NT2/D1 (cell line): ENCODE results near the gene WNT3A.
A peak's percentile ranks its signal among the peaks of the same experiment; 100 is the strongest.

Source experiments
- DNase-seq: peaks from one replicate; pipeline ENCODE4 v3.0.0-alpha.2; 2011; ENCODE audit warnings: low read depth, low spot score
- H3K27me3 ChIP-seq: 2 replicates; pipeline ENCODE4 v1.6.0; 2011; ENCODE audit warnings: mild to moderate bottlenecking; ENCODE audit not compliant: insufficient read length, insufficient read depth
- H3K36me3 ChIP-seq: 2 replicates; pipeline ENCODE4 v1.6.1; 2011; ENCODE audit warnings: mild to moderate bottlenecking, low read length, mixed read lengths; ENCODE audit not compliant: insufficient read depth, insufficient read length
- H3K4me1 ChIP-seq: 2 replicates; pipeline ENCODE4 v1.5.1; 2011; ENCODE audit not compliant: insufficient read depth, insufficient read length
- H3K4me3 ChIP-seq: 2 replicates; pipeline ENCODE4 v1.5.1; 2011; ENCODE audit warnings: low read depth; ENCODE audit not compliant: insufficient read length
- H3K9ac ChIP-seq: 2 replicates; pipeline ENCODE4 v1.6.0; 2011; ENCODE audit warnings: low read depth; ENCODE audit not compliant: insufficient read length
- H3K9me3 ChIP-seq: 2 replicates; pipeline ENCODE4 v1.5.1; 2011; ENCODE audit warnings: mild to moderate bottlenecking, low read length; ENCODE audit not compliant: insufficient read depth
- SUZ12 ChIP-seq: IDR thresholded peaks from 2 replicates; pipeline ENCODE4 v1.6.1; 2011; ENCODE audit not compliant: insufficient read length, insufficient read depth; ENCODE audit errors: extremely low read depth
- YY1 ChIP-seq: IDR thresholded peaks from 2 replicates; pipeline ENCODE4 v1.6.1; 2011; ENCODE audit not compliant: insufficient read length, insufficient read depth
- ZNF274 ChIP-seq: IDR thresholded peaks from 2 replicates; pipeline ENCODE4 v1.6.1; 2011; ENCODE audit warnings: mild to moderate bottlenecking, low read depth, low read length

Gene WNT3A

GRCh38 chr1:228098323-228098931, 91.6 kb downstream of the WNT3A start:
- Histone ChIP-seq H3K27me3 (no peaks in the 10 kb centered on the region), H3K4me1 (peaks cover 9% of the 10 kb centered on the region), H3K9ac (no peak overlapping the region), H3K36me3 (peaks cover 80% of the 10 kb centered on the region), H3K9me3 (peaks cover 19% of the 10 kb centered on the region; the same call in 1 of the 2 replicates), H3K4me3 (no peak overlapping the region)
- no peak for DNase-seq
- TF ChIP-seq YY1 (no peak), SUZ12 (no peak), ZNF274 (no peak)

DNA sequence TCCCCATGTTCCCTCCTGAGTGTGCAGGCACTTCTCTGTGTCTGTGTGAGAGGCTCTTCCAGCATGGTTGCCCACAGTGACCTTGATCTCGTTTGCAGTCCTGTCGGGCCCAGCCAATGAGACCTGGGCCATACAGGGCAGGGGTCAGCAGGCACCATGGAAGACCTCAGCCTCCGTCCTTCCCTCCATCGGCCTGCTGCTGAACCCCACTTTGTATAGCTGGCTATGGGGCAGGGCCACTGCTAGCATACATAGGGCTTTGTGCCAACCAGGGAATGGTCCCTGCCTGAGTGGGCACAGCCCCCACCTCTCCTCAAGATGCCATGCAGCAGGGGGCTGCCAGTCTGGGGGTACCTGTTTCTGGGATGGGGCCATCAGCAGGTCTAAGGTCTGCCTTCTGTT, 92.5 kb downstream of the WNT3A start:
- Histone ChIP-seq H3K27me3 (no peaks in the 10 kb centered on the region), H3K9me3 (peaks cover 10% of the 10 kb centered on the region; the same call in 1 of the 2 replicates), H3K9ac (no peak overlapping the region), H3K36me3 (peaks cover 74% of the 10 kb centered on the region), H3K4me3 (no peak overlapping the region), H3K4me1 (peaks cover 12% of the 10 kb centered on the region)
- no peak for TF ChIP-seq YY1
- TF ChIP-seq SUZ12 = no peak
- TF ChIP-seq ZNF274 = no peak
- DNase-seq = no peak

GRCh38 chr1:228100822-228101613, 94.2 kb downstream of the WNT3A start:
- no peak for DNase-seq
- Histone ChIP-seq H3K36me3 (peaks cover 71% of the 10 kb centered on the region), H3K27me3 (no peaks in the 10 kb centered on the region), H3K9me3 (no peaks in the 10 kb centered on the region), H3K4me3 (no peak overlapping the region), H3K4me1 (peaks cover 12% of the 10 kb centered on the region), H3K9ac (no peak overlapping the region)
- TF ChIP-seq ZNF274 (no peak), SUZ12 (no peak), YY1 (no peak)

GRCh38 chr1:228101614-228101993, 94.8 kb downstream of the WNT3A start:
- TF ChIP-seq ZNF274 = no peak
- peak overlapping the region; percentile 97 for H3K9ac ChIP-seq
- H3K27me3 ChIP-seq = no peaks in the 10 kb centered on the region

DNA sequence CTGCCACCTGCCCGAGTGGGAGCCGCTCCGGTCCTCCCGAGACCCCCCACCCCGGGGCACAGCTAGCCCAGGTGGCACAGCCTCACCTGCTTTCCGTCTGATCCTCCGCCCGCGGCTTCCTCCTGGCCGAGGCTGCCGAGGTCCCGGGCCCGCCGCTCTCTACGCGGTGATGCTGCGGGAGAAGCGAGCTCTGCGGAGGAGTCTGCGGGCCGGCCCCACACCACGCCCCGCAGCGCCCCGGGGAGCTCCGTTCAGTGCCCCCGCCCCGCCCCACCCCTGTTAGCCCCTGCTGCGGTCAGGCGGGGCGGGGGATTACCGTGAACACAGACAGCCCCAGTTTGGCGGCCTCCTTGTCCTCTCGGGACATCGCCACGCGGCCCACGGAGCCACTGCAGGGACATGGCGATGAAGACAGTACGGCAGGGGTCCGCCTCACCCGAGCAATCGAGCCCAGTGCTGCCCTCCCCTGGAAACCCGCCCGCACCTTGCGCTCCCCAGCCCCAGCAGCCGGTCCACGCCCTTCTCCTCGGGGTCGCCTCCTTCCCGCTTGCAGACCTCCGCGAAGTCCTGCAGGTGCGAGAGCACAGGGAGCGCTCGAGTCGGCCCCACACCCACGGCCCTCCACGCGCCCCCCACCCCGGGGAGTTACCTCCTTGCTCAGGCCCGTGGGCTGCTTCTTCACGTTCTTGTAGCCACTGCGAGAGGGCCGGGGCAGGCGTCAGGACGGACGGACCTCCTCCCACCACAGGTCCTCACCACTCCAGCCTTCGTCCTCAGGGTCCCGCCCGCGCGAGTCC, 95.4 kb downstream of the WNT3A start:
- no peaks in the 10 kb centered on the region for H3K9me3 ChIP-seq
- DNase-seq = no peak
- TF ChIP-seq YY1 (no peak), SUZ12 (no peak), ZNF274 (no peak)
- H3K36me3 ChIP-seq = peaks cover 71% of the 10 kb centered on the region
- no peaks in the 10 kb centered on the region for H3K27me3 ChIP-seq
- peak overlapping the region; percentile 97 for H3K9ac ChIP-seq
- peak overlapping the region; percentile 96 for H3K4me3 ChIP-seq
- H3K4me1 ChIP-seq = peaks cover 12% of the 10 kb centered on the region

More at GRCh38 chr1:228101614-228101993, 94.8 kb downstream of the WNT3A start:
- Histone ChIP-seq H3K4me3 (peak overlapping the region; percentile 96), H3K9me3 (no peaks in the 10 kb centered on the region), H3K4me1 (peaks cover 12% of the 10 kb centered on the region), H3K36me3 (peaks cover 71% of the 10 kb centered on the region)
- DNase-seq = no peak

DNA sequence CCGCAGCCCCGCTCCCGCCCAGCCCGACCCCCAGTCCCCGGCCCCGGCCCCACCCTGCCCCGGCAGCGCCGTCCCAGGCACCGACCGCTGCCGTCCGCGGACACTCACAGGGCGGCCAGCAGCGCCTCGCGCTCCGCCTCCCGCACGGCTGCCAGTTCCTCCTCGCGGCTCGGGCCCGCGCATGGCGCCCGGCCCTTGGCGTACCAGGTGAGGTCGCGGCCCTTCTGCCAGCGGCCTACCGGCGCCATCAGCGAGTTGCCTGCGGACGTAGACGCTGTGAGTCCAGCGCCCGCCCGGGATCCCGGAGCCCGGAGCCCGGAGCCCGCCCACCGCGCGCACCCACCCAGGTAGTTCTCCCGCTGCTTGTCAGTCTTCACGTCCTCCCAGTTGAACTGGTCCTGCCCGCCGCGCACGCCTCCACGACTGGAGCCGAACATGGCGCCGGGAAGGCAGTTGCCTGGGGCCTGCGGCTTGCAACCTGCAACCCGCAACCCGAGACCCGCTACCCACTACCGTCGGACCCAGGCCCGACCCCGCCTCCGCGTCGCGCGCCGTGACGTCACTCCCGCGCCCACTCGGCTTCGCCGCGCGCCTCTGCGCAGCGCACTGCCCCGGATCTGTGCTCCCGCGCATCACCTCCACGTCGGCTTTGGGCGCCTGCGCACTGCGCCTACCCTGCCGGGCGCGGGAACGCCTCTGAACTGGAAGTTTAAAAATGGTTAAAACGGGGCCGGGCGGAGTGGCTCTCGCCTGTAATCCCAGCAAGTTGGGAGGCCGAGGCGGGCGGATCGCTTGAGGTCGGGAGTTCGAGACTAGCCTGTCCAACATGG, 96.2 kb downstream of the WNT3A start, which contains the start of gene C1orf35:
TSS of gene C1orf35 (minus strand) at position 535 of the 830 bp plus-strand sequence. CDS start at position 437, 98 bp downstream.
- TF ChIP-seq ZNF274 (no peak), SUZ12 (no peak), YY1 (peak; percentile 46)
- DNase-seq = peak; percentile 97
- H3K36me3 ChIP-seq = peaks cover 71% of the 10 kb centered on the region

More for the DNA sequence above, 96.2 kb downstream of the WNT3A start, which contains the start of gene C1orf35:
- Histone ChIP-seq H3K27me3 (no peaks in the 10 kb centered on the region), H3K4me1 (peaks cover 12% of the 10 kb centered on the region), H3K4me3 (peak within 1 kb of the TSS; percentile 96), H3K9ac (peak within 1 kb of the TSS; percentile 97), H3K9me3 (no peaks in the 10 kb centered on the region)
